NCI-H146 (cell line): ENCODE results near the gene SPRR1A.

ENCODE experiments used
- DNase-seq: peaks from one replicate; lab custom pipeline; 2025; lab: John Stamatoyannopoulos, UW

The SPRR1A gene, protein sequence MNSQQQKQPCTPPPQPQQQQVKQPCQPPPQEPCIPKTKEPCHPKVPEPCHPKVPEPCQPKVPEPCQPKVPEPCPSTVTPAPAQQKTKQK

DNA sequence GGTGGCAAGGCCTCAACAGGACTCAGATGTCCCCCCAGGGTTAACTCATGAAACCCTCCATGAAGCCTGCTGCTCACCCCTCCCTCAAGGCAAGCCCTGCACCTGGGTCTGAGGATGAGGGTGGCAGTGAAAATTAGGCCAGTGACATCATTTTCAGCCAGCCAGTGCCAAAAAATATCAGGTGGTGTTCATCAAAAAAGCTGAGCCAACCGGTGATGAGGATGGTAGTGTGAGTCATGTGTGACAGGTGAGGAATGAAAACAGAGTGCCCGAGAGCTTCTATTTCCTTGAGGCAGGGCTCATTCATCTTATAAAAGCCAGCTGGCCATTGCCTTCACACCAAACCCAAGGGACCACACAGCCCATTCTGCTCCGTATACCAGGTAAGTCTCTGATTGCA, at the start of gene SPRR1A:
SPRR1A (plus strand) TSS at position 339 of the 400 bp plus-strand sequence. CDS start 1,150 bp downstream, outside the sequence.
- no peak for DNase-seq

DNA sequence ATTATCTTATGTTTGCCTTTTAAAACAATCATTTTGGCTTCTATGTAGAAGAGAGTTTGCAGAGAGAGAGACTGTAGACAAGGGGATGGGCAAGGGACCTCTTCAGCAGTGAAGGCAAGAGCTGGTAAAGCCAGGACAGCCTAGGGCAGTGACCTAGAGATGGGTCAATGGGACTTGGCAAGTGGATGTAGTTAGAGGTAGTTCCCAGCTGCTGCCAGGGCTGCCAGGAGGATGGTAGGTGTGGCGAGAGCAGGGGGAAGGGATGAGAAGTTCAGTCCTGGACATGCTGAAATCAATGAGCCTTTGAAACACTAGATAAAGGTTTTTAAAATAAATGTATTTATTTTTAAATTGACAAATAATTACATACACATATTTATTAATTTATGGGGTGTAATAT, 43.3 kb upstream of the SPRR1A start:
- DNase-seq: no peak

DNA sequence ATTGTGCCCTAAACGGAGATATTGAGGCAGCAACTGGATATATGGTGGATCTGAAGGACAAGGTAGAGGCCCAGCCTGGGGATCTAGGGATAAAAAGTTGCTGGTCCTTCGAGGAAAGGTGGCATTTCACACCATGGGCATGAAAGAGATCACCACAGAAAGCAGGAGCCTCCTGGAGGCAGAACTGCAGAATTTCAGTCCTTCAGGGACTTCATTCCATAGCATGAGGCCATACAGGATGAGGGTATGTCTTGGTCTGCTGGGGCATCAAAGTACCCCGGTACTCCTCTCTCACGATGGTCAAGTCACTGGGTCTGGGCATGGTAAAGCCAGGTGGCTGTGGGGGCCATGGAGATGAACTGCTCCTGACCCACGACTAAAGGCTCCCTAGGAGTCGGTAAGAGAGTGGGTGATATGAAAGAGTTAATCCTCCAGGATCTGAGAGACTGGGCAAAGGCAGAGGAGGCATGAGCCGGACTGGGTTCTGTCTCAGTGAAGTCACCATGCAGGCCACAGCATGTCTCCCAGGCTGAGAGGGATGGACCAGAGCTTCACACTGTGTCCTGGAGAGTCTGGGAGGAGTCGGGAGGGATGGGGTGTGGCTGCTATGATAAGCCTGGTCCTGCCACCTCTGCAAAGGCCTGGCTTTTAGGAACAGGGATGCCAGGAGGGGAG, 42.7 kb upstream of the SPRR1A start:
- DNase-seq: no peak

DNA sequence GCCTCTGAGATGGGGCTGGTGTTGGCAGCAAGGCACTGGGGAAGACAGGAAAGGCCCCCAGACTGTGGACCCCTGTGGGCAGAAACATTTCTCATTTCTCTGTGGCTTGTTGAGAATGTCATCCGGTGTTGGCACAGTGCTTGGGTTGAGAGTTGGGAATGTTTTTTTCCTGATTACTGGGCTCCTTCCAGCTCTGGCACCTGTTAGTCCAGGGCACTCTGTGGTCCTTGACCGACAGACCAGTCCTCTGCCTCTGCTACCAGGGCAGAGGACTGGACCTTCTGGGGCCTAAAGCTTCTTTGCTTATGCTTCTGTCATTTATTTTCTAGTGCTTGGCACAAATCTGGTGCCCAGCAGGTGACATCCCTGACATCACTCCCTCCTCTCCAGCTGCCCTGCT, 41.7 kb upstream of the SPRR1A start:
- no peak for DNase-seq

DNA sequence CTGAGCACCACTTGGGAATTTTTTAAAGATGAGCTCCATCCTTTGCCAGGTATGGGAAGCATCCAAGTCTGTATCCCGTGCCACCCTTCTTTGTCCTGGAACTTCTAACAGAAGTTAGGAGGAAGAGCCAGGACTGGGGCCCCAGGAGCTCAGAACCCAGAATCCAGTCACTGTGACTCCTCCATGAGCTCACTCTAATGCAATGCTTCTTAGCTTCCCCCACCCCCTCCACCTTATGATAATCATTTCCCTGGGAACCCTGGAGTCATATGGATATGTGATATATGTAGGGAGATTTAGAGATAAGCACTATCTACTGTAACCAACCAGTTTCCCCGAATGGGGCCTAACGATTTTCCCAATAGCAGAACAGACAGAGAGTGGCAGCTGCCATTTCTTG, 37.6 kb upstream of the SPRR1A start:
- no peak for DNase-seq

DNA sequence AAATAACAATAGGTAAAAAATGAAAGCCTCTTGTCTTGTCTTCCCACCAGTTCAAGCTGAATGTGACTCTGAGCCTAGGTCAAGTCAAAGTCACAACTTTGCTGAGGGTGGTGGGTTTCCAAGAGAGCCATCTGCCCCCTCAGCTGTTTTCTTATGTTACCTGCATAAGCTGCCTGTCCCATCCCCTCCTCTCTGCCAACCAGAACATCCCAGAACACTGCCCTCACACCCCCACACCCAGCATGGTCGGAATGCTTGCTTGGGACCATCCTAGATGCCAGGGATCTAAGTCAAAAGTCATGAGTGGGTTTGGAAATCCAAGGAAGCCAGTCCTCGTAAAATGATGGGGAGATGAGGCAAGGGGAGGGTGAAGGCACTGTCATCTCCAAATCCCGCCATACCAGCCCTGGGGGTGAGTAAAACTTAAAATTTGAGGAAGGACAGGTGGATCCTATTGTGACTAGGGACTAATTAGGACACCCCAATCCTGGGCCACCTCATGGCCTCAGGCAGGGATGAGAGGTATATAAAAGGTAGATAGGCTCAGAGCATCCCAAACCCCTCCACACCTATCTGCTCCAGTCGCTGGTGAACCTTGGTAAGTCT, 37.1 kb upstream of the SPRR1A start, which contains the start of gene SPRR5:
SPRR5 (plus strand) TSS at position 556 of the 606 bp plus-strand sequence. CDS start 1,349 bp downstream, outside the sequence.
- DNase-seq: no peak

DNA sequence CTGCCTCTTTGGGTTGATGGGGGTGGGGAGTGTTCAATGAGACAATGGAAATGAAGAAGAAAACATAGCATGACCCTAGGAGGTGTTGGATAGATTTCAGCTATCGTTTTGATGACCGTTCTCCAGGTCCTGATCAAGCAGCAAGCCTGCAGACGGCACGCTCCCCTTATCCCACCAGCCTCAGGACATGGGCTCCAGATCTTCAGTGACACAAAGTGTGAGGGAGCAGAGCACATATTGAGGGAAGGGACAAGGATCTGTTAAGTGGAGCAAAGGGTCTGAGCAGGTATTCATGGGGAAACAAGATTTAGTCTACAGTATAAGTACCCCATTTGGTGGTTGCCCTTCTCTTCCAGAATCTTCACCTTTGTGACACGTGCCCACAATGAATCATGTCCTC, 32.2 kb upstream of the SPRR1A start:
- DNase-seq: no peak

DNA sequence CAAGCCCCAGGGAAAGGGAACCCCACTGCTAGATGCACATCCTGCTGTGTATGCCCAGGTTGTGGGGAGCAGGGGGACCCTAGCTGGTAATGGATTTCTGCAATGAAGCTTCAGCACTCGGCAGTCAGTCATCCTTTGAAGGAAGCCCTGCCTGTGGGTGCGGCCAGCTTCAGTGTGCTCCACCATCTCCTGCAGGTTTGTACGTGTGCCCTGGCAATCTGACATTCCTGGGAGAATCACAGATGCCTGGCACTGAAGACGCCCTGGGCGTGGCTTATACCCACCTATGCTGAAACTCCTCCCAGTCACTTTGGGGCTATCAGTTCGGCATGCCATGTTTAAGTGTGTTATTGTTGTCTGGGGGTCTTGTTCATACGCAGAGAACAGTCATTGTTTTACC, 30.1 kb upstream of the SPRR1A start:
- no peak for DNase-seq

DNA sequence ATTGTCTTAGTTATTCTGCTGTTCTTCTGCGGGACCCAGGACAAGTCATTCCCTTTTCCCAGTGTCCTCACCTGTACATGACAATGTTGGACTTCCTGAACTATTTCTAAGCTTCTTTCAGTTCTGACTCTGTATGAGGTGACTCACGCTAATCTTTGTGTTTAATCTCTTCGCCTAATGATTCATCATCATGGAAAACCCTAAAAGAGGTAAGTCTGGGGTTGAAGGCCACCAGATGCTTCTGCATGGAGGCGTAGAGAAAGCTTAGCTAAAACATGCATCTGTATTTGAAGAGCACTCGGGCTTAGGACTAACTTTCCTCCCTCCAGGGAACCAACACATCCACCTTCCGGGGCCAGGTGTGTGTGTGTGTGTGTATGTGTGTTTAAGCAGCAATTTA, 29.4 kb upstream of the SPRR1A start:
- DNase-seq: no peak

DNA sequence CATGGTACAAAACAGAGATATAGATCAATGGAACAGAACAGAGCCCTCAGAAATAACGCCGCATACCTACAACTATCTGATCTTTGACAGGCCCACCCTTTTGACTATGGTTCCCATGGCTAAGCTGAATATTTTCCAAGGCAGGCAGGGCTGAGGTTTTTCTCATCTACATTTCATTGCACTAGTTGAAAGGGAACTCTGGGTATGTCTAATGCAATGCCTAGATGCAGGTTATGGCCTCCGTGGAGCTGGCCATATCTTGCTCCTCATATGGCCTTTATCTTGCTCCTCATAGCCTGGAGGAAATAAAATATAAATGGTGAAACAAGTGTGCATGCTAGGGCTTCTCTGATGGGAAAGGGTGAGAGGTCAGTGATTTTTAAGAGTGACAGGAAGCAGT, 26.3 kb upstream of the SPRR1A start:
- no peak for DNase-seq

DNA sequence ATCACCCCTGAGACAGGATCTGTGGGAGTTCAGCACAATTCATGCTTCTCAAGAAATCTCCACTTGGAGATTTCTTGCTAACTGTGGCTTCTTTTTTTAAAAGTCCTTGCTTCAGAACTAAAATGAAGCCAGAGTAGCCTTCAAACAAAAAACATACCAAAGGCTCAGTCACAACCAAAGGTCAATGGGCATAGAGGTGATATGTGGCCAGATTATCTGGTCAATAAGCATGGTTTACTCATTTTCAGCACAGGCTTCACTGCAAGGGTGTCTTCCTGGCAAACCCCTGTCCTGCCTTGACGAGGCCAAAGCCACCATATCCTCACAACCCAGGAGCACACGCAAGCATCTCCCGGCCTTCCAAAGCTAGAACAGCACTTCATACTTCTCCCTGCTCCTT, 24.6 kb upstream of the SPRR1A start:
- no peak for DNase-seq

DNA sequence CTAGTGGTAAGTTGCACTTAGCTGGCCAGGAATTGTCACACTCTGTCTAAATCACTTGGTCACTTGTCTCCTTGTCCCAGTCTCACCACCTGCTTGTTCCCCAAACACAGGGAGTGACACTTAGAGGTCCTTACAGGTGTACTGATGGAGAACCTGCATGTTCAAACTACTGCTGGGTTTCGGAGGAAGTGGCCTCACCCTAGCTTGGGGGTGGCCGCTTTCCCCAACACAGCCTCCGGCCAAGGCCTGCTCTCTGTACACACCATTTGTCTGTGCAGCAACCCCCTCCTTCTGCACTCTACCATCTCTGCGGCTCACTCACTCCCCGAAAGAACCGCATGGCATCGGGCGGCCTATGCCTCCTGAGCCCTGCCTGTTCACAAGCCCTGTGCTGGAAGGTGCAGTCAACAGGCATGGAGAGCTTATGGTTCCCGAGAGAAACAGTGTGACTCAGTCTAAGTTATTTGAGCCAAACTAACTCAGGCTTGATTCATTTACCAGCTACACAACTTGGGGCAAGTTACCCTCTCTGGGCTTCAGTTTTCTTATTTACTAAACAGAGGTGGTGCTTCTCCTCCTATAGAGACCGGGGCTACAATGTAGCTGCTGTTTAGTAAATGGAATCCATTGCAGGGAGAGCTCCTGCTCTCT, 24.0 kb upstream of the SPRR1A start:
- no peak for DNase-seq

DNA sequence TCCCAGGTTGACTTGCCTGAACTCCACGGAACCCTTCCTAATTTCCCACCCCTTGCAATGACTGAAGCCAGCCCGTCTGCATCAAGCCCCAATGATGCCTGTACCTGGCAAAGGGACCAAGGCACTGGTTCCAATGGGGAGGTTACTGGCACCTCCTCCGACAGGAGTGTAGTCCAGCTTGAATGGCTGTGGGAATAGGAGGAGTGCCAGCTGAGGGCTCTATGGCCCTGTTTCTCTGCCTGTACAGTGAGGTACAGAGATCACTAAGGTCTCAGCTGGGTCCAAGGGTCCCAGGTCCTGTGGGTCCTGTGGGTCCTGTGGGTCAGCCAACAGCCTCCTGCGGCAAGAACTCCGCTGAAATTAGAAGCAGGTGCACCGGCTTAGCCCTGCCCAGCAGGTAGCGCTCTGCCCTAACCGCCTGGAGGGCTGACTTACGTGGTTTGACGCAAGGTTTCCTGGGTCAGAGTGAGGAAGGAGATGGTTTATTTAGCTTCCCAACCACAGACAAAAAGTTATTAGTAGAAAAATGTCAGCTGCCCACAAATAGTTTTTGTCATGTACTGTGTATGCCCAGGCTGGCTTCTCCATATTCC, 23.3 kb upstream of the SPRR1A start:
- DNase-seq: peak; percentile 9

DNA sequence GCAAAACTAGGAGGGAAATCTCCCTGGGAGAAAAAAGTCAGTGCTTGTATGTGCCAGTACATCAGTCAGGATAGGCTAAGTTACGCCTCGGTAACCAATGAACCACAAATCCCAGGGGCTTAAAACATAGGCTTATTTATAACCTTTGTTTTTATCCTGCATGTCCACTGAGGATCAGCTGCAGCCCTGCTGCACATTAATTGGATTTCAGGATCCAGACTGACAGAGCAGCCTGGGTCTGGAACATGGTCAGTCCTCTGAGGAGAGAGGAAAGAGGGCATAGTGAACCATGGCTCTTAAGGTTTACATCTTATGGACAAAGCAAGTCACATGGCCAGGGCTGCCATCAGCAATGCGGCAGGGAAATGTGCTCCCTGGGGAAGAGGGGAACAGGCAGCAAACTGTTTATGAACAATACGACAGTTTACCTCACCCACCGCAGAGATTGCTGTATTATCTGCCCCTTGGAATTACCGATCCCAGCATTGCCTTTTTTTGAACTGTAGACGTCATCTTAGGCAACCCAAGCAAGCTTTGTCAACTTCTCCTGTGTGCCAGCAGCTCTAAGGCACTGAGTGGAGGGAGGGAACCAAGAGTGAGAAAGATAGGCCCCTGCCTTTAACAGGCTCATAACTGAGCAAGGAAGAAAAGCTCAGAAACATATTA, 22.5 kb upstream of the SPRR1A start:
- DNase-seq: no peak

DNA sequence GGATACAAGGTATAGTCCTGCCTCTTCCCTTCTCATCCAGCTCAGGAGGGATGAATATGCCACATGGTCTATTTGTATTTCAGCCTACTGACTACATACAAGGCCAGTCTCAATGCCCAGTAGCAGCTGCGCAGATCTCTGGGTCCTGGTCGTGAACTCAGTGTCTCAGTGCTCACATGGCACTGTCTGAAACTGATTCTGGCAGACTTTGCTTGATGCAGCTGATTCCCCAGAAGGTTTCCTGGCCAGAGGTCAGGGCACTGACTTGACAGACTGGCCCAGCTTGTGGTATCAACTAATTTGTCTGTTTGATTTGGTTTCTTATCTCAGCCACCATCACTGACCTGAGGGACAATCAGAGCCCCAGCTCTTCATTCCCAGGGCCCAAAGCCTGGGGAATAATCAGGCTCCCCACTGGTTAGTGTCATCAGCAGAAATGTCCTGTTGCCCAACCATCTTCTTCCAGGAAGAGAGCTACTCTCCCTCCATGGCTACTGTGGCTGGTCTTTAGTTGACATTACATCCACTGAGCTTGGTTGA, 20.9 kb upstream of the SPRR1A start:
- no peak for DNase-seq

DNA sequence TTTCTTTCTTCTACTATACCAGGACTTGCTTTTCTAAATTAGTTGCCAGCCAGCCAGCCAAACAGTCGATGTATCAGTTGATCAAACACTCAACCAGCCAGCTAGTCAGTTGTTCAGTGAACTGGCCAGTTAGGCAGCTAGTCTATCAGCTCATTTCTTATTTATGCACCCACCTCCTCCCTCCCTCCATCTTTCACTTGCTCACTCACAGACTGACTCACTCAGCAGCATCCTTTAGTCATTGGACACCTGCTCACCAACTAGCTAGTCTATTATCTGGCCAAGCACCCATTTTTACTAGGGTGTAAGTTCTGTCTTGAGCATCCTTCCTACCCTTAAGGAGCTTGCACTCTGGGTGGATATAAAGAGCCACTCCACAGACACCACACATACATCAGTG, 19.3 kb upstream of the SPRR1A start:
- DNase-seq: no peak

DNA sequence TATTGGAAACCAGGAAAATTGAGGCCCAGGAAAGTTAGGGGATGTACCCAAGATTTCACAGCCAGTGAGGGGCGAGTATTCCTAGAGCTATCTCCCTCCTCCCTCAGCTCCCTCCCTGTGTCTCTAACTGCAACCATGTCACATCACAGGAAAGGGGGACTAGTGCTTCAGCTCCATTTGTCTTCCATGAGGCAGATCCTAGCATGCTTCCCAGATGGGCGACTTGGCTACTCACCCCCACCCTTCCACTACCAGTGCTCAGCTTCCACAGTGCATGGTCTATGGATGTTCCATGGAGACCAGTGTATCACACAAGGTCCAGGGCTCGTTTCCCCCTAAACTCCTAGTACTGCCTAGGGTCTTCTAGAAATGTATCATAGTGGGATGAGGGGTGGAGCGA, 18.0 kb upstream of the SPRR1A start:
- DNase-seq: no peak

DNA sequence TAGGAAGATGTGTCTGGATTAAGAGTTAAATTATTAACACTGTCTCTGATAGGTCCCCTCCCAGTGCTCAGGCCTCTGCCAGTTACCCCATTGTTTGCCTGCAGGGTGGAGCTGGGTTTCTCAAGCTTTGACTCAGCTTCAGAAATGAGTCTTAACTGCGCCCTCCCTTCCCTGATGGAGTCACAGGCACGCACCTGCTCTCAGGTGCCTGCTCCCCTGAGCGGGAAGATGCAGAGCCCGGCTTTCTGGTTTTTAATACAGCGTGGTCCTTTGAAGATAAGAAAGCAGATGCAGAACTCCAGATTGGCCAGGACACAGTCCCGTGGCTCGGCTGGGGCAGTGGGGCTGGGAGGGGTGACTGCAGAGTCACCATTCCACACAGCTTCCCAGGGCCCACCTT, 16.7 kb upstream of the SPRR1A start:
- no peak for DNase-seq

DNA sequence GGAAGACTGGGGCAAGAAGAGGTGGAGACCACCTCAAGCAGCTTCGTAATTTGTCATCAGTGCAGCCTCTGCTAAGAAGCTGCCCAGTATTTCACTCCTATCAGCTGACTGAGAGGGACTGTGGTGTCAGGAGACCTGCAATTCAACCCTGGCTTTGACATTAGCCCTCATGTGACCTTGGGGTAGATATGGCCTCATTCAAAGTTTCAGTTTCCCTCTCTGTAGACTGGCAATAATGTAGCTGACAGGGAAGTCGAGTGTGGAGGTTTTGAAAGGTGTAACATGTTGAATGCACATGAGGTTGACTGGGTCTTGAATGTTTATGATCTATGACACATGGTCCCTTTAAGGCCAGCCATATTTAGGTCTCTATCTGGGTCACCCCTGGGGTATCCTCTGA, 15.6 kb upstream of the SPRR1A start:
- DNase-seq: no peak

DNA sequence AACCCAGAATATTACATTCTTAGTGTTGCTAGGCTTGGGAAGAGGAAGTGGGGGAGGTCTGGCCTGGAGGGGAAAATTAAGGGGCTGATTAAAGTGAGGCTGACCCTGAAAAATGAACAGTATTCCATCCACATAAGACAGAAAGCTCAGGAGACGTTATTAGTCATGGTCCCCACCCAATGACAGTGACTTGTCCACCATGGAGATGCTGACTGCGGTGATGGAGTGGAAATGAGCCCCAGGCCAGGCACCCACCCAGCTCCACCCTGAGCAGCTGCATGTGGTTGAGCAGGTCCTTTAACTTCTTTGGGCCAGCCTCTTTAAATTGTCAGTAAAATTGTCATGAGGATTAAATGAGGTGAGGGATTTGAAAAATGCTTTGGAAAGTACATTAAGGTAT, 14.8 kb upstream of the SPRR1A start:
- no peak for DNase-seq

DNA sequence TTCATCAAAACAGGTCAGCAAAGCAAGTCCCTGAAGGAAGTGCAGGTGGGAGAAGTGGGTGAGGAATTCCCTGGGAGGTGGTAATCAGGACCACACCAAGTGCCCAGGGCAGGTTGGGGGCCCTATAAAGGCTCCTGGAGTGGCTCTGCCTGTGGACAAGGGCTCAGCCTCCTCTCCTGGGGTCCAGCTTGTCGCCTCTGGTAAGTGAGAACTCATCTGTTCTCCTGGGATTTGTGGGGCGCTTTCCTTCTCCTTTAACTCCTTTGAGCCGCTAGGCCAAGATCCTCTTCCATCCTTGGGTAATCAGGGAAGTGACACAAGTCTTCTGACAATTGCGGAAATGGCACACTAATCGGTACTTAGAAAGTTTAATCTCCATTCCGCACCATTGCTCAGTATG, 13.4 kb upstream of the SPRR1A start, which contains the start of gene SPRR4:
SPRR4 (plus strand) TSS at position 154 of the 400 bp plus-strand sequence. CDS start 1,243 bp downstream, outside the sequence.
- DNase-seq: no peak
